ENCODE results near the gene SLC28A1.
"Not testable (repeated sequence)": the region's sequence is repeated elsewhere in the genome, so short reads cannot be mapped to it uniquely, and the experiment has no call there.

Gene SLC28A1

GRCh38 chr15:84911879-84912660, 27.6 kb downstream of the SLC28A1 start:
- no peak for DNase-seq

GRCh38 chr15:84913360-84913723, 28.9 kb downstream of the SLC28A1 start:
- DNase-seq: no peak

DNA sequence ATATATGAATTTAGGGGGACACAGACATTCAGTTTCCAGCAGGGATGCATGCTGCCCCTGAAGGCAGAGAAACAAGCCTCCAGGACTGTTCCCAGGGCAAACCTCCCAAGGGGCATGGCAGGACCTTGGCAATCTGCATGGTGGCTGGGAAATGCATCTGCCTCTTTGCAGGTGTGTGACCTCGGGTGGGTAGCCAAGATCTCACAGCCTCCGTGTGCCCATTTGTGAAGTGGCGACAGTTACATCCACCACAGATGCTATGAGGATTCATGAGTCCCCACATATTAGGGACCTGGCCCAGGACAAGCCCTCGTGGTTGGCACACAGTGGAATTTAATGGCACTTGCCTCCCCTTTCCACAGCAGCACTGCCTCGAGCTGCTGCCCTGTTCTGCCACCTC, 29.9 kb downstream of the SLC28A1 start:
- DNase-seq: no peak

GRCh38 chr15:84914909-84915605, 30.6 kb downstream of the SLC28A1 start:
- no peak for DNase-seq

- DNase-seq: no peak
Measured at GRCh38 chr15:84915606-84915958, 31.1 kb downstream of the SLC28A1 start.

GRCh38 chr15:84917452-84917851, 33.0 kb downstream of the SLC28A1 start:
- no peak for DNase-seq

GRCh38 chr15:84919106-84919667, 34.7 kb downstream of the SLC28A1 start:
- no peak for DNase-seq

DNA sequence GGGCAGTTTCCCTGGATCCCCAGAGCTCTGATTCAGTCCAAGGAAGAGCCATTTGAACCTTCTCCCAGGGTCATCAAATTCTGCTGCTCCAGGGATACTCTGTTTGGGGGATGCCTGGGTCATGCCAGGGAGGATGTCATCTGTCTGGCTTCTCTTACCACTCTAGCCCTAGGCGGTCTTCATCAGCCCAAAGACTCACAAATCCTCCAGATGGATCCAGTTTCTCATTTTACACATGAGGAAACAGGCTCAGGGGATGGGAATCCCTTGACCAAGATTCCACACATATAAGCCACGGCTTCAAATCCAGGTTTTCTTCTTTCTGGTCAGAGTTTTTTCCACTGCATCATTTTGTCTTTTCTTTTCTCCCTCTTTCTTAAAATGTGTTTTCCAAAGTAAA, 36.7 kb downstream of the SLC28A1 start:
- DNase-seq: no peak

- DNase-seq: no peak
Measured at GRCh38 chr15:84922530-84922929, 38.1 kb downstream of the SLC28A1 start.

GRCh38 chr15:84924077-84924731, 39.7 kb downstream of the SLC28A1 start:
- no peak for DNase-seq

DNA sequence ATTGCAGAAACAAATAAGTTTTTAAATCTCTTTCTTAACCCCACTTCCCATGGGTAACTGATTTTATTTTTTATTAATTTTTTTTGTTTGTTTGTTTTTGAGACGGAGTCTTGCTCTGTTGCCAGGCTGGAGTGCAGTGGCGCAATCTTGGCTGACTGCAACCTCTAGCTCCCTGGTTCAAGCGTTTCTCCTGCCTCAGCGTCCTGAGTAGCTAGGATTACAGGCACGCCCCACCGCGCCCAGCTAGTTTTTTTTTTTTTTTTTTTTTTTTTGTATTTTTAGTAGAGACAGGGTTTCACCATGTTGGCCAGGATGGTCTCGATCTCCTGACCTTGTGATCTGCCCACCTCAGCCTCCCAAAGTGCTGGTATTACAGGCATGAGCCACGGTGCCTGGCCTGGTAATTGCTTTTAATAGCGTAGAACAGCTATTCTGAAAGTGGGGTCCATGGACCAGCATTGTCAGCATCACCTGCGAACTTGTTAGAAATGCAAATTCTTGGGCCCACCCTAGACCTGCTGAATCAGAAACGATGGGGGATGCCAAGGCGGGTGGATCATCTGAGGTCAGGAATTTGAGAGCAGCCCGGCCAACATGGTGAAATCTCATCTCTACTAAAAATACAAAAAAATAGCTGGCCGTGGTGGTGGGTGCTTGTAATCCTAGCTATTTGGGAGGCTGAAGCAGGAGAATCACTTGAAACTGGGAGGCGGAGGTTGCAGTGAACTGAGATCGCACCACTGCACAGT, 40.5 kb downstream of the SLC28A1 start:
- not testable (repeated sequence) for DNase-seq

DNA sequence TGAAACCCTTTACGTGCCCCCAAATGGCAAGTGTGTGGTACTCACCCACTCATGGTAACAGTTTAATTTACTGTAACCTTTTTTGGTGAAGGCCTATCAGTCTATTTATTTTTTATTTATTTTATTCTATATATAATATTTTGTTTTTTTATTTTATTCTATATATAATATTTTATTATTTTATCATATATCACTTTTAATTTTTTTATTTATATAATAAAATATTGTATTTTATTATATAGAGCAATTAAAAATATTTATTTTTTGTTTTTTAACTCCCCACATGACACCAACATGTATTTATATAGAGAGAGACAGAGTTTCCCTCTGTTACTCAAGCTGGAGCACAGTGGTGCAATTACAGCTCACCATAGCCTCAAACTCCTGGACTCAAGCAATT, 41.4 kb downstream of the SLC28A1 start:
- DNase-seq: no peak

DNA sequence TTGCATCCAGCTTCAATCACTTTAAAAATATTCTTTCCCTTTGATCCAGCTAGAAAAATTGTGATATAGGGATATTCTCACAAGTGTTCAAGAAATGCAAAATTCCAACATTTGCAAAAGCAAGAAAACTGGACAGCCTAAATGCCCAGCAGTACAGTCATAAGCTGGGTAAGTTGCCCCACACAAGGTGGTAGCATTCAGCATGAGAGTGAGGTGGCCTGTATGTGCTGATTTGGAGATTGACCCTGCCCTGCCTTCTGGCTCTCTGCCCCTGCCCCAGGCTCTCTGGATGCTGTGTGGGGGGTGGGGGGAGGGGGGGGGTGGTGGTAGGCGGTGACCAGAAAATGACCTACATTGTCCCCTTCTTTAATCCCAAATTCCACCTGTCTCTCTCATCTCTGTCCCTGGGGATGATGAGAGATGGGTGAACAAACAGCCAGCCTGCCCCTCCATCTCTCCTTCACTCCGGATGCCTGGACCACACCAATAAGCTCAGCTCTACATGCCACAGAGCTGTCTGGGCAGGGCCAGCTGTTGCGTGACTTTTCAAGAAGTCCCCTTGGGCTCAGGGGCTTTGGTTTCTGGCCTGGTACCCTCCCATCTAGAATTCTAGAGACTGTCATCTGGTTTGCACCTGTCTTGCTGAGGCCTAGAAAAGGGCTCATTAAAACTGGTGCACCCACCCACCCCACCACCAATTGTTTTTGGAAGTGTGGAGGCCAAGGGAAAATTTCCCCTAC, 42.2 kb downstream of the SLC28A1 start:
- DNase-seq: no peak

- DNase-seq: no peak
Measured at GRCh38 chr15:84928843-84929168, 44.3 kb downstream of the SLC28A1 start.

DNA sequence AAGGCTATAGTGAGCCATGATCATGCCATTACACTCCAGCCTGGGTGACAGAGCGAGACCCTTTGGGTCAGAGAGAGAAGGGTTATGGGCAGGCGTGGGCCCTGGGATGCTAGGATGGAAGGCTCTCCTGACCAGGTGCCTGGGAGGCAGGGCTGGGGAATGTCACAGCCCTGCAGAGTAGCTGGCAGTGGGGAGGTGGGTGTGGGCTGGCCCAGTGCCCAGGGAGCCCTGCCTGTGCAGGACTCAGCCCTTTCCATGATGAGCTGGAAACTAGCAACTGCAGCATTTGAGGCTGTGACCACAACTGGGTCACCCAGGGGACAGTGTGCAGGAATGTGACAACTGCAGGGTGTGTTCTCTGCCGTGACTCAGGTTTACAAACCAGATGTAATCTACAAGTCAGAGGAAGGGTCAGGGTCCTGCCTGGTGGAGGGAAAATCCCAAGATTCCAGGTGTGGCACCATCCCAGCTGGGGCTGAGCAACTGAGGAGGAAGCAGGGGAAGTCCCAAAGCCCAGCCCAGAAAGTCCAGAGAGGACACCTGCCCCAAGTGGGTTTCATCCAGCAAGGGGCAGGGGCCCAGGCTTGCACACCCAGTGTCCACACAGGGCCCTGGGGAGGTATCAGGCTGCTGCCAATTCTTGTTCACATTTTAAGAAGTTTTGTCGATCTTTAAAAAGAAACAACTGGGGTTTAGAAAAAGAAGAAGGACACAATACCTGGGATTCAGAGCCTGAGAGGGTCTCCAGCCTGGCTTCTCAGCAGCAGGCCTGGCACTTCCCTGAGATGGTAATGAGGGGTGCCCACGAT, 45.5 kb downstream of the SLC28A1 start:
- DNase-seq: no peak

DNA sequence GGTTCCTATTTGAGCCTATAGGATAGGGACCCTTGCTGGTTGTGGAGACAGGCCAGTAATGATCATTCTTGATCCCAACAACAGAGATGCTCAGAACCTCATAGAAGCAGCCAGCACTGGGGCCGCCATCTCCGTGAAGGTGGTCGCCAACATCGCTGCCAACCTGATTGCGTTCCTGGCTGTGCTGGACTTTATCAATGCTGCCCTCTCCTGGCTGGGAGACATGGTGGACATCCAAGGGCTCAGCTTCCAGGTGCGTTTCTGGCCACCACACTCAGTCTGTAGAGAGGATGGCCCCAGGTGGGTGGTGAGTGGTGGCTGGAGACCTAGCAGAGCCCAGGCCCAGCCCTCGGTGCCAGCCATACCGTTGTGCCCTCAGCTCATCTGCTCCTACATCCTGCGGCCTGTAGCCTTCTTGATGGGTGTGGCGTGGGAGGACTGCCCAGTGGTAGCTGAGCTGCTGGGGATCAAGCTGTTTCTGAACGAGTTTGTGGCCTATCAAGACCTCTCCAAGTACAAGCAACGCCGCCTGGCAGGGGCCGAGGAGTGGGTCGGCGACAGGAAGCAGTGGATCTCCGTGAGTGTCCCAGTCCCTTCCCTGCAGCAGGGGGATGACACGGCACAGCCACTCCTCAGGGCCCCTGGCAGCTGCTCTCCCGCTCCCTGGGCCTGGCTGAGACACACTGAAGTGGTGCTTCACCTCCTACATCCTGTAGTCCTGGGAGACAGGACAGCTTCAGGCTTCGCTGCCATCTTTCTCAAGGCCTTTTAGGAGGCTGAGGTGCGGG, 50.7 kb downstream of the SLC28A1 start:
- DNase-seq: no peak

GRCh38 chr15:84937144-84937543, 52.7 kb downstream of the SLC28A1 start:
- no peak for DNase-seq

- DNase-seq: no peak
Measured at GRCh38 chr15:84938726-84939125, 54.3 kb downstream of the SLC28A1 start.

DNA sequence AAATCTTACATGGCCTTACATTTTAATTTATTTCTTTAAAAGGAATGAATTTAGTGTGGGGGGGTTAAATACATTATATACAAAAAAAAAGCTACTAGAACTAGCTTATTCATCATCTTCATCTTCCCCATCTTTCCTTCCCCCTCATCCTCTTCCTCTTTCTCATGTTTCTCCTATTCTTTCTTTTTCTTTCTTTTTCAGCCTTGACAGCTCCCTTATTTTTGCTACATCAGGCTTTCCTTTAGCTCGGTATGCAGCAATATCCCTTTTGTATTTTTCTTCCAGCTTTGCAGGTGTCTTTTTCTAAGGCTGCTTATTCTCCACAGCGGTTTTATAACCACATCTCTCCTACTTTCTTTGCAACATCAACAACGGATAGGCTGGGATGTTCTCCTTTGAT, 55.9 kb downstream of the SLC28A1 start:
- no peak for DNase-seq

- no peak for DNase-seq
Measured at GRCh38 chr15:84942456-84942855, 58.0 kb downstream of the SLC28A1 start.

- DNase-seq: no peak
Measured at GRCh38 chr15:84944311-84944710, 59.8 kb downstream of the SLC28A1 start.
